ENCODE measurements around the gene ITSN1.
A peak's percentile ranks its signal among the peaks of the same experiment; 100 is the strongest.

The ITSN1 gene

DNA sequence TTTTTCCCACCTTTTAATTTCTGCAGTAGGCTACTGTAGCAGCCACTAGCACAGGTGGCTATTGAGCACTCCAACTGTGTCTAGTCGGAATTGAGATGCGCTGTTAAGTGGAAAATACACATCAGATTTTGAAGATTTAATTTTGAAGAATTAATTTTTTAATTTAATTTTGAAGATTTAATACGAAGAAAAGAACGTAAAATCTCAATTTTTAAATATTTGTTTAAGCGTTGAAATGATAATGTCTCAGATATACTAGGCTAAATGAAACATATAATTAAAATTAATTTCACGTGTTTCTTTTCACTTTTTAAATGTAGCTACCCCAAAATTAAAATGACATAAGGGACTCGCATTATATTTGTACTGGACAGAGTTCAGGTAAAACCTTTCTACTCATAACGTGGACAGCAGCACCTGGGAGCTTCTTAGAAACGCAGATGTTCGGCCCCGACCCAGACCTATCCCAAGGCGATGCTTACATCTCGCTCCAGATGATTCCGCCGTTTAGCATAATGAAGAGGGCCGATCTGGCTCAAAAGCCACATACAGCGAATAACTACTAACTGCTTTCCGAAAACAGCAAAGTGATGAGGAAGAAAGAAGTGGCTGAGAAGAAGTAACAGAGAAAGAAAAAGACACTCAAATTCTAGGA lies 1.5 kb upstream of the ITSN1 start:
- Histone ChIP-seq H3K36me3 (ENCODE audit: control insufficient read depth in 1 of 2, insufficient read depth in 2 of 2, low read length in 2 of 2) (no peaks in the 10 kb centered on the region), H3K27me3 (ENCODE audit: control insufficient read depth in 1 of 2, insufficient read depth in 2 of 2, low read length in 2 of 2) (no peaks in the 10 kb centered on the region), H3K27ac (ENCODE audit: low read depth, low read length) (no peak overlapping the region), H3K9ac (ENCODE audit: low read depth in 1 of 2, low read length in 2 of 2) (peak overlapping the region; percentile 82 to 99), H3K4me3 (ENCODE audit: low read depth in 1 of 2, low read length in 2 of 2) (peak overlapping the region; percentile 90 to 98), H3K4me1 (ENCODE audit: control insufficient read depth in 1 of 2, insufficient read depth in 2 of 2, low read length in 2 of 2) (peaks cover 16 to 26% of the 10 kb centered on the region in 2 donors), H3K9me3 (ENCODE audit: control insufficient read depth in 1 of 2, low read length in 2 of 2) (no peaks in the 10 kb centered on the region)

DNA sequence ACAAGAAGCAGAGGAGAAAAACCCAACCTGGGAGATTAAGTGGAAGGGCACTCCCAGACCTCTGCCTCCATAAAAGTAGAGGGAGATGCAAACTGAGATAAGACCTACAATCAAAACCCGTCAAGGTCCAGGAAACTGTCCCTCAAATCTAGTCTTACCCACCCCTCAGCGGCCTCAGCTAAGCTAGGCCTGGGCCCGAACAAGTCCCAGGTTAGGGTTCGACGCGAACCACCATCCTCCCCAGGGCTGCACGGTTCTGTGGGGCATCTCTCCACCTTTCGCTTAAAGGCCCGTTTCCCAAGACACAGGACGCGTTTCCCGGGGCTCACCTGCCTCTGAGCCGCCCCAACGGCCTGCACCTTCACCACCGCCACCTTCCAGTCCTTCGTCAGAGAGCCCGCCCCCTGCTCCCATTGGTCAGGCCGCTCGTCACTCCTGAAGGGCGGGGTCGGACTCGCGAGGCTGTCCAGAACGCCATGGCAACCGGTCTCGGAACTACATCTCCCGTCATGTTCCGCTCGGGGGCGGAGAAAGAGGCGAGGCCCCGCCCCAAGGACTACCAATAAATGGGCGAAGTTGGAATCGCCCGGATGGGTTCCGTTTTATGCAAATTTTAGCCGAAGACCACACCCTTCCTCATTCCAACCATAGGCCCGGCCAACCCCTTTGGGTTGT lies 812 bp upstream of the ITSN1 start, which contains the start of gene CRYZL1:
CRYZL1 (minus strand) TSS at position 390 of the 675 bp plus-strand sequence. CDS start 10,190 bp downstream, outside the sequence.
- H3K36me3 ChIP-seq (ENCODE audit: control insufficient read depth in 1 of 2, insufficient read depth in 2 of 2, low read length in 2 of 2), result no peaks in the 10 kb centered on the region
- peak within 1 kb of the TSS; percentile 85 for H3K27ac ChIP-seq (ENCODE audit: low read depth, low read length)
- peak within 1 kb of the TSS; percentile 90 to 98 for H3K4me3 ChIP-seq (ENCODE audit: low read depth in 1 of 2, low read length in 2 of 2)
- H3K9ac ChIP-seq (ENCODE audit: low read depth in 1 of 2, low read length in 2 of 2), result peak within 1 kb of the TSS; percentile 82 to 99
- H3K27me3 ChIP-seq (ENCODE audit: control insufficient read depth in 1 of 2, insufficient read depth in 2 of 2, low read length in 2 of 2), result no peaks in the 10 kb centered on the region
- peaks cover 22 to 26% of the 10 kb centered on the region in 2 donors for H3K4me1 ChIP-seq (ENCODE audit: control insufficient read depth in 1 of 2, insufficient read depth in 2 of 2, low read length in 2 of 2)
- H3K9me3 ChIP-seq (ENCODE audit: control insufficient read depth in 1 of 2, low read length in 2 of 2), result no peaks in the 10 kb centered on the region

DNA sequence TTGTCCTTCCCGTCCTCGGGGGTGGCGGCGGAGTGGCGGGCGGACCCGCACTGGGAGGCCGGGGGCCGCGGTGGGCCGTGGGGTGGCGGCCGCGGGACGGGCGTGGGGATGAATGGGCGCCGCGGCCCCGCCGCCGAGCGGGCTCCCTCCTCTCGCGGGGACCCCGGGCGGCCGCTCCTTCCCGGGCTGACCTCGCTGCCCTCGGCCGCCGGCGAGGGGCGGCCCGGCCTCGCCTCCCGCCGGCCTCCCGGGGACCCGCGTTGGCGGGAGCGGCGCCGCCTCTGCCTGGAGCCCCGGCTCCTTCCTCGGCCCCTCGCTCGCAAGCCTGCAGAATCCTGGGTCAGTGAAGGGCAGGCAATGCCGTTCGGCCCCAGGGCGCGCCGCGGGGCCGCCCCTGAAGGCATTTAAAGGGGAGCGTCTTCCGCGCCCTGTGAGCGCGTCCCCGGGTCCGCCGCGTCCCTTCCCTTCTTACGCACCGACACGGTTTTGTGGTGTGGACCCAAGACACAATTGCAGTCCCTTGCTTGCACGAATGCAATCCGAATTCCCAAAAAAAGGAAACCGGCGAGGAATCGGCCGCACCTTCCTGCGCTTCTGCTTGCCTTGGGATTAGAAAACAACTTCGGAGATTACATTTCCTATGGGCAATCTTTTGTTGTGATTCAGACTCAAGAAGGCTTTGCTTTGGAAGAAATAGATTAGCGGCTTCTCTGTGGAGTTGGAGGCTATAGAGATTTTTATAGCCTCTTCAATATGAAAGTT lies 776 bp downstream of the ITSN1 start:
- peak overlapping the region; percentile 57 to 61 for H3K9ac ChIP-seq (ENCODE audit: low read depth in 1 of 2, low read length in 2 of 2)
- H3K4me3 ChIP-seq (ENCODE audit: low read depth in 1 of 2, low read length in 2 of 2), result peak overlapping the region; percentile 90 to 98
- peak overlapping the region; percentile 65 for H3K27ac ChIP-seq (ENCODE audit: low read depth, low read length)
- no peaks in the 10 kb centered on the region for H3K27me3 ChIP-seq (ENCODE audit: control insufficient read depth in 1 of 2, insufficient read depth in 2 of 2, low read length in 2 of 2)
- H3K9me3 ChIP-seq (ENCODE audit: control insufficient read depth in 1 of 2, low read length in 2 of 2), result no peaks in the 10 kb centered on the region
- H3K4me1 ChIP-seq (ENCODE audit: control insufficient read depth in 1 of 2, insufficient read depth in 2 of 2, low read length in 2 of 2), result peaks cover 24 to 26% of the 10 kb centered on the region in 2 donors
- no peaks in the 10 kb centered on the region for H3K36me3 ChIP-seq (ENCODE audit: control insufficient read depth in 1 of 2, insufficient read depth in 2 of 2, low read length in 2 of 2)

DNA sequence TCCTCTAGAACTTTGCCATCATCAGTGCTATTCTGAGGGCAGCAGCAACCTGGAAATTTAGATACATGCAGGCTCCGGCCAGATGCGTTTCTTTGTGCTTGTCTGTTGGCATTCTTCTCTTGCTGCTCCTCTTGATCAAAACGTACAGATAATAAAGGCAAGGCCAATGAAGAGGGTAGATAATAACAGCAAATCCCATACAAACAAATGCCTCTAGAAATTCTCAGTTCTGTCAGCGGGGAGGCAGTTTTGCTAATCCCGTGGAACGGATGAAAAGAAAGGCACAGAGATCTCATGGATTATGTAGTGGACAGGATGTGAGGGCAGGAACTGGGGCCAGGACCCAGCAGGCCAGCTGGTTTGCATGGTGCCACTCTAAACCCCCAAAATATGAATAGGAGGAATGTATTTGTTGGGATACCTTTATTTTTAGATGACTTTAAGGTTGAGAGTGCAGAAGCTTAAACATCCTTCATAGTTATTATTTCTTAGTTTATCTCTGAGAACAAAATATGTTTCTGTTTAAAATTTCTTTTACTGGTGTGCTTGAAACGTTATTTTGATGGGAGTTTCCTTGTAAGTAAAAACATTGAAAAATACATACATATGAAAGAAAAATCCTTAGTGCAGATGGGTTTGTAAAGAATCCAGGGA lies 1.5 kb downstream of the ITSN1 start:
- H3K9ac ChIP-seq (ENCODE audit: low read depth in 1 of 2, low read length in 2 of 2), result peak overlapping the region; percentile 57 to 61
- H3K4me1 ChIP-seq (ENCODE audit: control insufficient read depth in 1 of 2, insufficient read depth in 2 of 2, low read length in 2 of 2), result peaks cover 24 to 26% of the 10 kb centered on the region in 2 donors
- H3K27ac ChIP-seq (ENCODE audit: low read depth, low read length), result no peak overlapping the region
- no peaks in the 10 kb centered on the region for H3K9me3 ChIP-seq (ENCODE audit: control insufficient read depth in 1 of 2, low read length in 2 of 2)
- no peaks in the 10 kb centered on the region for H3K27me3 ChIP-seq (ENCODE audit: control insufficient read depth in 1 of 2, insufficient read depth in 2 of 2, low read length in 2 of 2)
- H3K4me3 ChIP-seq (ENCODE audit: low read depth in 1 of 2, low read length in 2 of 2), result peak overlapping the region; percentile 80 to 98
- H3K36me3 ChIP-seq (ENCODE audit: control insufficient read depth in 1 of 2, insufficient read depth in 2 of 2, low read length in 2 of 2), result no peaks in the 10 kb centered on the region

DNA sequence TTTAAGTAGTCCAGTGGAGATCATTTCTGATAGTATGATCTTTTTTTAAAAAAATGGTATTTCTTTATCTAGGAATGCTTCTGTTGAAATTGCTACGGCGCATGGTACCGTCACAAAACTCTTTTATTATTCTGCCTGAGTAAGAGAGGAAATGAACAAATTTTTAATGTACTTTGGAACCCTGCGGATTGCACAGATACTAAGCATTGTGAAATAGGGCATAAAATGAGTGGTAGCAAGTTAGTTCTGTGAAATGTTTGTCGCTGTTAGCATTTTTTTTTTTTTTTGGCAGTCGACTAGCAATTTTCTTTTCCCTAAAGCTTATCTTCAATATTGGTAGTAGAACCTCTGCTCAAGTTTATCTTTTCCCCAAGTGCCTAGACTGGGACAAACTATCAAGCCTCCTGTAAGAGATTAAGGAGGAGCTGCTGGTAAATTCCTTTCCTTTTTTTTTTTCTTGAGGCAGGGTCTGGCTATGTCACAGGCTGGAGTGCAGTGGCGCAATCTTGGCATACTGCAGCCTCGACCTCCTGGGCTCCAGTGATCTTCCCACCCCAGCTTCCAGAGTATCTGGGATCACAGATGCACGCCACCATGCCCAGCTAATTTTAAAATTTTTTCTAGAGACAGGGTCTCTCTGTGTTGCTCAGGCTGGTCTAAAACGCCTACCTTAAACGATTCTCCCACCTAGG lies 2.2 kb downstream of the ITSN1 start:
- H3K27ac ChIP-seq (ENCODE audit: low read depth, low read length), result no peak overlapping the region
- H3K9ac ChIP-seq (ENCODE audit: low read depth in 1 of 2, low read length in 2 of 2), result no peak overlapping the region
- peak overlapping the region; percentile 40 to 80 for H3K4me3 ChIP-seq (ENCODE audit: low read depth in 1 of 2, low read length in 2 of 2)
- H3K4me1 ChIP-seq (ENCODE audit: control insufficient read depth in 1 of 2, insufficient read depth in 2 of 2, low read length in 2 of 2), result peaks cover 24 to 26% of the 10 kb centered on the region in 2 donors
- H3K36me3 ChIP-seq (ENCODE audit: control insufficient read depth in 1 of 2, insufficient read depth in 2 of 2, low read length in 2 of 2), result no peaks in the 10 kb centered on the region
- H3K27me3 ChIP-seq (ENCODE audit: control insufficient read depth in 1 of 2, insufficient read depth in 2 of 2, low read length in 2 of 2), result no peaks in the 10 kb centered on the region
- no peaks in the 10 kb centered on the region for H3K9me3 ChIP-seq (ENCODE audit: control insufficient read depth in 1 of 2, low read length in 2 of 2)

DNA sequence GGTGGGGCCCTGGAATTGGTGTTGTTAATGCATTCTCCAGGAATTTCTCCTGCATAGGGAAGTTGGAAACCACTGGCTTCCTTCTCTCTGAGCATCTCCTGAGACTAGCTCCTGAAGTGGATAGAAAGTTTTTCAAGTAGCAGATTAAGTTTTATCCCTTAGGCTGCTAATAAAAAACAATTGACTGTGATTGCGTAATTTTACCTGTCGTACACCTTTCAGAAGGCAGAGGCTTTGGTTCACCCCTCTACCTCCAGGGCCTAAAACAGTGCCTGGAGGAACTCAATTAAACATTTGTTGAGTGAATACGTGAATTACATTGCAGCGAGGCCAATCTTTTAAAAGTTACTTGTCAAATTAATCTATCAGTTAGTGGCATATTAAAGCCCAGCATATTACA lies 3.4 kb downstream of the ITSN1 start:
- H3K4me1 ChIP-seq (ENCODE audit: control insufficient read depth in 1 of 2, insufficient read depth in 2 of 2, low read length in 2 of 2), result peaks cover 24 to 33% of the 10 kb centered on the region in 2 donors
- no peaks in the 10 kb centered on the region for H3K9me3 ChIP-seq (ENCODE audit: control insufficient read depth in 1 of 2, low read length in 2 of 2)
- H3K4me3 ChIP-seq (ENCODE audit: low read depth in 1 of 2, low read length in 2 of 2), result no peak overlapping the region
- H3K36me3 ChIP-seq (ENCODE audit: control insufficient read depth in 1 of 2, insufficient read depth in 2 of 2, low read length in 2 of 2), result no peaks in the 10 kb centered on the region
- H3K27me3 ChIP-seq (ENCODE audit: control insufficient read depth in 1 of 2, insufficient read depth in 2 of 2, low read length in 2 of 2), result no peaks in the 10 kb centered on the region
- no peak overlapping the region for H3K9ac ChIP-seq (ENCODE audit: low read depth in 1 of 2, low read length in 2 of 2)
- H3K27ac ChIP-seq (ENCODE audit: low read depth, low read length), result no peak overlapping the region

DNA sequence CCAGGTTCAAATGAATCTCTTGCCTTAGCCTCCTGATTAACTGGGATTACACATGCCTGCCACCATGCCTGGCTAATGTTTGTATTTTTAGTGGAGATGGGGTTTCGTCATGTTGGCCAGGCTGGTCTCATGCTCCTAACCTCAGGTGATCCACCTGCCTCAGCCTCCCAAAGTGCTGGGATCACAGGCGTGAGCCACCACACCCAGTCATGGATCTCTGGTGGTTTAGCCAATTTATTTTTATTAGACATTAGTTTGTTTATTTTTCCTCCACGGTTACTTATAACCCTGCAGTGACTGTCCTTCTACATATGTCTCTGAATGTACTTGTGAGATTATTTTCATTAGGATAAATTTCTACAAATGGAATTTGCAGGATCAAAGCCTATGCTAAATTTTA lies 5.3 kb downstream of the ITSN1 start:
- Histone ChIP-seq H3K27me3 (ENCODE audit: control insufficient read depth in 1 of 2, insufficient read depth in 2 of 2, low read length in 2 of 2) (no peaks in the 10 kb centered on the region), H3K9ac (ENCODE audit: low read depth in 1 of 2, low read length in 2 of 2) (no peak overlapping the region), H3K4me3 (ENCODE audit: low read depth in 1 of 2, low read length in 2 of 2) (no peak overlapping the region), H3K9me3 (ENCODE audit: control insufficient read depth in 1 of 2, low read length in 2 of 2) (no peaks in the 10 kb centered on the region), H3K4me1 (ENCODE audit: control insufficient read depth in 1 of 2, insufficient read depth in 2 of 2, low read length in 2 of 2) (peaks cover 23 to 38% of the 10 kb centered on the region in 2 donors), H3K27ac (ENCODE audit: low read depth, low read length) (no peak overlapping the region), H3K36me3 (ENCODE audit: control insufficient read depth in 1 of 2, insufficient read depth in 2 of 2, low read length in 2 of 2) (no peaks in the 10 kb centered on the region)

DNA sequence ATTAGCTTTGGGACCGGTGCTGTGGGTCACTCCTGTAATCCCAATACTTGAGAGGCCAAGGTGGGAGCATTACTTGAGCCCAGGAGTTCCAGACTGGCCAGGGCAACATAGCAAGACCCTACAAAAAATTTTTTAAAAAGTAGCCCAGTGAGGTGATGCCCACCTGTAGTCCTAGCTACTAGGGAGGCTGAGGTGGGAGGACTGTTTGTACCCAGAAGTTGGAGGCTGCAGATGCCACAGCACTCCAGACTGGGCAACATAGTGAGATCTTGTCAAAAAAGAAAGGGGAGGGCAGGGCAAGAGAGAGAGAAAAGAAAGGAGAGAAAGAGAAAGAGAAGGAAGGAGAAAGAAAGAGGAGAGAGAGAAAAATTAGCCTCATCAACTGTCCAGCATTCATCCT lies 6.3 kb downstream of the ITSN1 start:
- H3K4me3 ChIP-seq (ENCODE audit: low read depth in 1 of 2, low read length in 2 of 2), result no peak overlapping the region
- no peaks in the 10 kb centered on the region for H3K27me3 ChIP-seq (ENCODE audit: control insufficient read depth in 1 of 2, insufficient read depth in 2 of 2, low read length in 2 of 2)
- no peak overlapping the region for H3K9ac ChIP-seq (ENCODE audit: low read depth in 1 of 2, low read length in 2 of 2)
- no peaks in the 10 kb centered on the region for H3K36me3 ChIP-seq (ENCODE audit: control insufficient read depth in 1 of 2, insufficient read depth in 2 of 2, low read length in 2 of 2)
- H3K27ac ChIP-seq (ENCODE audit: low read depth, low read length), result no peak overlapping the region
- H3K4me1 ChIP-seq (ENCODE audit: control insufficient read depth in 1 of 2, insufficient read depth in 2 of 2, low read length in 2 of 2), result peaks cover 22 to 37% of the 10 kb centered on the region in 2 donors
- H3K9me3 ChIP-seq (ENCODE audit: control insufficient read depth in 1 of 2, low read length in 2 of 2), result no peaks in the 10 kb centered on the region

DNA sequence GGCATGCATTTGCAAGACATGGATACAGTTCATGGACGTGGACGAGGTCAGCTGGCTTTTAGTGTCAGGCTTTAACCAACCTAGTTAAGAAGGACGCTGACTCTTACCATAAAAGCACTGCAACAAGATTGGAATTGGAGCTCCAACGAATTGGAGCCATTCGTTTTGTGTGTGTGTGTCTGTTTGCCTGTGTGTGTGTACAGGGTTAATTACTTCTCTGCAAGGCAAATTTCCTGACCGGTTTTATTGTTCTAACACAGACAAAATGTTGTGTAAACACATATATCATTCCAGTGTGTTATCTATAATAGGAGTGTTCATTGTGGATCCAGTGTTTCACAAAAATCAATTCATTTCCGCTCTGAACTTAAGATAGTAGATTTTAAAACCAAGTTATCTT lies 7.9 kb downstream of the ITSN1 start:
- no peak overlapping the region for H3K9ac ChIP-seq (ENCODE audit: low read depth in 1 of 2, low read length in 2 of 2)
- H3K27me3 ChIP-seq (ENCODE audit: control insufficient read depth in 1 of 2, insufficient read depth in 2 of 2, low read length in 2 of 2), result no peaks in the 10 kb centered on the region
- peaks cover 11 to 26% of the 10 kb centered on the region in 2 donors for H3K4me1 ChIP-seq (ENCODE audit: control insufficient read depth in 1 of 2, insufficient read depth in 2 of 2, low read length in 2 of 2)
- H3K9me3 ChIP-seq (ENCODE audit: control insufficient read depth in 1 of 2, low read length in 2 of 2), result no peaks in the 10 kb centered on the region
- no peaks in the 10 kb centered on the region for H3K36me3 ChIP-seq (ENCODE audit: control insufficient read depth in 1 of 2, insufficient read depth in 2 of 2, low read length in 2 of 2)
- H3K27ac ChIP-seq (ENCODE audit: low read depth, low read length), result no peak overlapping the region
- H3K4me3 ChIP-seq (ENCODE audit: low read depth in 1 of 2, low read length in 2 of 2), result no peak overlapping the region

All from duodenal mucosa (tissue), 2 donors.